GM12864 (cell line): ENCODE data around the gene IFT25.

Source experiments
- DNase-seq: peaks from one replicate; pipeline ENCODE4 v3.0.0-alpha.2; 2011; ENCODE audit warnings: low read depth
- H3K4me3 ChIP-seq: 2 replicates; pipeline ENCODE4 v1.5.1; 2011; ENCODE audit warnings: mild to moderate bottlenecking, low read depth, low read length, control low read depth
- TF ChIP-seq, protein P1 (sequence below): IDR thresholded peaks from 2 replicates; pipeline ENCODE4 v1.5.1; 2011; ENCODE audit warnings: low read depth, mild to moderate bottlenecking, moderate library complexity, low read length, control low read depth, inconsistent platforms; ENCODE audit errors: missing control alignments

Gene IFT25

GRCh38 chr1:53896635-53897229 is 48.8 kb downstream of the IFT25 start:
- no peak overlapping the region for H3K4me3 ChIP-seq
- DNase-seq = no peak
- TF ChIP-seq, protein P1, sequence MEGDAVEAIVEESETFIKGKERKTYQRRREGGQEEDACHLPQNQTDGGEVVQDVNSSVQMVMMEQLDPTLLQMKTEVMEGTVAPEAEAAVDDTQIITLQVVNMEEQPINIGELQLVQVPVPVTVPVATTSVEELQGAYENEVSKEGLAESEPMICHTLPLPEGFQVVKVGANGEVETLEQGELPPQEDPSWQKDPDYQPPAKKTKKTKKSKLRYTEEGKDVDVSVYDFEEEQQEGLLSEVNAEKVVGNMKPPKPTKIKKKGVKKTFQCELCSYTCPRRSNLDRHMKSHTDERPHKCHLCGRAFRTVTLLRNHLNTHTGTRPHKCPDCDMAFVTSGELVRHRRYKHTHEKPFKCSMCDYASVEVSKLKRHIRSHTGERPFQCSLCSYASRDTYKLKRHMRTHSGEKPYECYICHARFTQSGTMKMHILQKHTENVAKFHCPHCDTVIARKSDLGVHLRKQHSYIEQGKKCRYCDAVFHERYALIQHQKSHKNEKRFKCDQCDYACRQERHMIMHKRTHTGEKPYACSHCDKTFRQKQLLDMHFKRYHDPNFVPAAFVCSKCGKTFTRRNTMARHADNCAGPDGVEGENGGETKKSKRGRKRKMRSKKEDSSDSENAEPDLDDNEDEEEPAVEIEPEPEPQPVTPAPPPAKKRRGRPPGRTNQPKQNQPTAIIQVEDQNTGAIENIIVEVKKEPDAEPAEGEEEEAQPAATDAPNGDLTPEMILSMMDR = no peak

DNA sequence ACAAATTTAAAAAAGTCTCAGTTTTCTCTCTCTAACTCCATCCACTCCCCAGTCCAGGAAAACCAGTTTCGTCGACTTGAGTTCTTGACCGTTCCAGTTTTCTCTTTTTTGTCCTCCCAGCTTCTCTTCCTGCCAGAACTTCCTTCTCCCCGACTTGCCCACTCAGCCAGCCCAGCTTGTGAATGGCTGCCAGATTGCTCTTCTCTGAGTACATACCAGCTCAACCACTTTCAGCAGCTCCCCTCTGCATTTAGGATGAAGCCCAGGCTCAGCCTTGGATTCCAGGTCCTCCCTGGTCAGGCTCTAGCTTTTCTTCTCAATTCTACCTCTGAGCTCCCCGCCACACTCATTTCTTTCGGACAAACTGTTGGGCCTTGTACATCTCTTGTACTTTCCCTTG is 50.1 kb downstream of the IFT25 start:
- no peak overlapping the region for H3K4me3 ChIP-seq
- no peak for DNase-seq
- TF ChIP-seq, protein P1 = no peak

- TF ChIP-seq, protein P1 = no peak
- no peak for DNase-seq
- H3K4me3 ChIP-seq = no peak overlapping the region
Measured at GRCh38 chr1:53894644-53895043, 50.9 kb downstream of the IFT25 start.

GRCh38 chr1:53893999-53894636 is 51.4 kb downstream of the IFT25 start, which contains the start of gene DIO1:
TSS of gene DIO1 (plus strand) at chr1:53894187. CDS start at chr1:53894211, 24 bp downstream.
- DNase-seq = no peak
- no peak within 1 kb of the TSS for H3K4me3 ChIP-seq
- TF ChIP-seq, protein P1 = no peak

DNA sequence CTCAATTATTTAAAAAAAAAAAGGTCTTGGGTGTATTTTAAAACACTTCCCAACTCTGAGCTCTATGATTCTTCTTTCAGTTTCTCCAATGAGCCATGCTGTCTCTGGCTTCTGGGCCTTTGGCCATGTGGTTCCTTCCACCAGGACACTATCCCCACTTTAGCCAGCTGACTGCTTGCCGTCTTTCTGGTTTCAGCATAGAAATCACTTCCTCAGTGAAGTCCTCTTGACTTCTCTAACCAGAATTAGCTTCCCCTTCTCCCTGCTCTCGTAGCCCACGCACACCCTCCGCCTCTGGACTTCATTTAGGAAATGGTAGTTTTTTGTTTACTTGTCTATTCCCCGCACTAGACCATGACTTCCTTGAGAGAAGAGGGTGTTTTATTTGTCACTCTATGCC is 52.6 kb downstream of the IFT25 start:
- no peak overlapping the region for H3K4me3 ChIP-seq
- no peak for DNase-seq
- TF ChIP-seq, protein P1 = no peak

GRCh38 chr1:53891678-53892077 is 53.8 kb downstream of the IFT25 start:
- DNase-seq = no peak
- TF ChIP-seq, protein P1 = no peak
- H3K4me3 ChIP-seq = no peak overlapping the region

- H3K4me3 ChIP-seq = no peak overlapping the region
- no peak for DNase-seq
- TF ChIP-seq, protein P1 = no peak
Measured at GRCh38 chr1:53891018-53891417, 54.5 kb downstream of the IFT25 start.
